ENCODE results near the gene SOST.

DNA sequence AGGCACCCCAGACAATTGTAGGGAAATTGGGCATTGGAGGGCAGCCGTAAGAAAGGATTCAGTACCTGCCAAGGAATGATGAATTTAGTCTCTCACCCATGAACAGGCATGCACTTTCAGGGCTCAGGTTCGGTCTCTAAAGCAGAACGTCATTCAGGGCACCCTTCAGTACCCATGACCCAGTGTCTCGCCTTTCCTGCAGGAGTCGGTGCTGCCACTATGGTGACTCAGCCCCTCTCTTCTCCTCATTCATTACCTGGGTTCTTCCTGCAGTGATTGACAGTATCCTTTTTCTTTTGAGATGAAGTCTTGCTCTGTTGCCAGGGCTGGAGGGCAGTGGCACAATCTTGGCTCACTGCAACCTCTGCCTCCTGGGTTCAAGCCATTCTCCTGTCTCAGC lies 8.4 kb downstream of the SOST start:
- TF ChIP-seq, protein P1, sequence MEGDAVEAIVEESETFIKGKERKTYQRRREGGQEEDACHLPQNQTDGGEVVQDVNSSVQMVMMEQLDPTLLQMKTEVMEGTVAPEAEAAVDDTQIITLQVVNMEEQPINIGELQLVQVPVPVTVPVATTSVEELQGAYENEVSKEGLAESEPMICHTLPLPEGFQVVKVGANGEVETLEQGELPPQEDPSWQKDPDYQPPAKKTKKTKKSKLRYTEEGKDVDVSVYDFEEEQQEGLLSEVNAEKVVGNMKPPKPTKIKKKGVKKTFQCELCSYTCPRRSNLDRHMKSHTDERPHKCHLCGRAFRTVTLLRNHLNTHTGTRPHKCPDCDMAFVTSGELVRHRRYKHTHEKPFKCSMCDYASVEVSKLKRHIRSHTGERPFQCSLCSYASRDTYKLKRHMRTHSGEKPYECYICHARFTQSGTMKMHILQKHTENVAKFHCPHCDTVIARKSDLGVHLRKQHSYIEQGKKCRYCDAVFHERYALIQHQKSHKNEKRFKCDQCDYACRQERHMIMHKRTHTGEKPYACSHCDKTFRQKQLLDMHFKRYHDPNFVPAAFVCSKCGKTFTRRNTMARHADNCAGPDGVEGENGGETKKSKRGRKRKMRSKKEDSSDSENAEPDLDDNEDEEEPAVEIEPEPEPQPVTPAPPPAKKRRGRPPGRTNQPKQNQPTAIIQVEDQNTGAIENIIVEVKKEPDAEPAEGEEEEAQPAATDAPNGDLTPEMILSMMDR (IDR thresholded peaks at IDR 0.05): no peak
- TF ChIP-seq E2F6 (IDR thresholded peaks at IDR 0.05; ENCODE audit: borderline replicate concordance, low read depth) (no peak), MYC (IDR thresholded peaks at IDR 0.05; ENCODE audit: borderline replicate concordance, low read length) (no peak), RAD21 (conservative IDR thresholded peaks at IDR 0.05 in 1 of 2, IDR thresholded peaks at IDR 0.05 in 1 of 2) (no peak), MAFK (IDR thresholded peaks at IDR 0.05; ENCODE audit: partially characterized antibody) (no peak)
